ENCODE measurements around the gene MRPL12.

MRPL12 gene

DNA sequence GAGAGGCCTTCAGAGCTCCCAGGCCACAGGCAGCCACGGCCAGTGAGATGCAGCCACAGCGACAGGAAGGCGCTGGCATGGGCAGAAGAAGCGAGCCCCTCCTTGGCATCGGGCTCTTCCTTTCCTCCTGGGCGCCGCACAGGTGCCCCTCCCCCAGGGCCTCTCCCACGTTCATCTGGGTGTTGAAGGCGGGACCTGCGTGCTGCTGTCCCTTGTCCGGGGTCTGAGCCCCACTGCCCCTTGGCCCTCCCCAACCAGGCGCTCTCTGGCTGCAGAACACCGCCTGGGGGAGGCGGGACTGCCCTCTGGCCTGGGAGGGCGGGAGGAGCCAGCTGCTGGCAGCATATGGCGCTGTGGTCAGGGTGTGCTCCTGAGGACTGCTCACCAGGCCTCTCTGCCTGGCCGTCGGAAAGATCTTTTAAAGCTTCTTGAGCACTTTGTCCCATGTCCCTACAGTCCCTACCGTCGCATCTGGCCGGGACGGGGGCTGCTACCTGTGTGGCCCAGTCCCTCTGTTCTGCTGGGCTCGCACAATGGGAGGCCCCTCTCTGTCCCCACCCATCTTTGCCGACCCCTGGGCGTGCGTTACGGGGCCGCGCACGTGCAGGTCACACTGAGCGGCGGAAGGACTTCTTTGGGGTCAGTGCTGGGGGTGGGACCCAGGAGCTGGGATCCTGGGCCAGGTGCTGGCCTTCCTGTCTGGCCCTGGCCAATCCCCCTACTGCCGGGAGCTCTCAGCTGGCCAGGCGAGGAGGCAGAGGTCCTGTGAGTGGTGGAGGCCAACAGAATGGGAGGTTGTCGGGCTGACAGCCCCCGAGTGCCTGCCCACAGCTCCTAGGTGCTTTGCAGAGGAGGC lies 10.6 kb downstream of the MRPL12 start:
- WGBS (ENCODE audit: insufficient coverage): 91% methylated on average over 29 of the region's 36 CpGs
- ChIA-PET CTCF (interaction anchor here (0.7 to 1.2 kb wide), 4 partner anchors 8 to 43 kb away, joined by 3 to 8 read pairs (median 4); no protein-coding TSS in a partner anchor), POLR2A (interaction anchor here (0.6 kb wide), 1 partner anchor 146 kb away, joined by 3 read pairs; no protein-coding TSS in a partner anchor)

DNA sequence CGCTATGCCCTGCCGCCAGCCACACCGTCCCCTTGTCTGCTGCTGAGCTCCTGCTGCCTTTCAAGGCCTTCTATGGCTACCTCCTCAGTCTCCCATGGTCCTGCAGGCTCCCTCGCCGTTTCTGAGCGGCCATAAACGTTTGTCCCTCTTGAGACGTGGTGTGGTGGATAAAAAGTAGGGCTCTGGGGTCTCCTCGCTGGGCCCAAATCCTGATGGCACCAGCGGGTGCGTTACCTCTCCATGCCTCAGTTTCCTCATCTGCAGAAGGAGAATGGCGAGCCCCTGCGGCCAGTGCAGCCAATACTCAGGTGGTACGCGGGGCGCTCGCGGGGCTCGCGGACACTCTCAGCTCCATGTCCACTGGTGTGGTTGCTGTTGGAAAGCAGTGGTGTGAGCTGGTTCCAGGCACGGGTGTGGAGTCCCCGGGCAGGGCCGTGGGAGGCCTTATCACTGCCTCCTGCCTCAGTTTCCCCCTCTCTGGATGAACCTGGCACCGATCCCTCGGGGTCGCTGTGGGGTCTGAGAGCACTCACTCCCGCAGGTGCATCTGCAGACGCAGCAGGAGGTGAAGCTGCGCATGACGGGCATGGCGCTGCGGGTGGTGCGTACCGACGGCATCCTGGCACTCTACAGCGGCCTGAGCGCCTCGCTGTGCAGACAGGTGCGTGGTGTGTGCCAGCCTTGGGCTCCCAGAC lies 11.4 kb downstream of the MRPL12 start:
- no peak for DNase-seq
- H3K27ac ChIP-seq (ENCODE audit: insufficient read depth in 1 of 2, low read depth in 1 of 2, low read length in 2 of 2, poor library complexity in 1 of 2, severe bottlenecking in 2 of 2): no peak overlapping the region
- WGBS (ENCODE audit: insufficient coverage): 96% methylated on average over 32 of the region's 39 CpGs
- no peaks in the 10 kb centered on the region for H3K9me3 ChIP-seq (ENCODE audit: control extremely low read depth in 1 of 5, control insufficient read depth in 4 of 5, insufficient read depth in 2 of 5, low read depth in 1 of 5, low read length in 4 of 5)
- ChIA-PET POLR2A (interaction anchor here (0.6 to 0.7 kb wide), 2 partner anchors 8 to 145 kb away, joined by 3 read pairs; no protein-coding TSS in a partner anchor), CTCF (interaction anchor here (0.8 to 1.1 kb wide), 2 partner anchors 12 to 39 kb away, joined by 3 to 5 read pairs; no protein-coding TSS in a partner anchor)
- peaks cover 0 to 43% (median 34%) of the 10 kb centered on the region in 4 experiments for H3K4me1 ChIP-seq (ENCODE audit: control extremely low read depth in 1 of 4, control insufficient read depth in 4 of 4, insufficient read depth in 4 of 4, low read length in 3 of 4)
- no peaks in the 10 kb centered on the region for H3K27me3 ChIP-seq (replicated peaks in 2 of 5; ENCODE audit: control insufficient read depth in 4 of 5, insufficient read depth in 5 of 5, low read length in 4 of 5)
- H3K4me3 ChIP-seq (ENCODE audit: control insufficient read depth in 1 of 7, extremely low read depth in 1 of 7, insufficient read depth in 4 of 7, low read depth in 2 of 7, low read length in 6 of 7): no peak overlapping the region
- H3K36me3 ChIP-seq (ENCODE audit: control insufficient read depth in 4 of 4, insufficient read depth in 4 of 4, low read length in 3 of 4): peaks cover 0 to 22% (median 3%) of the 10 kb centered on the region in 4 experiments

More for the DNA sequence above, 10.6 kb downstream of the MRPL12 start:
- H3K36me3 ChIP-seq (ENCODE audit: control insufficient read depth in 4 of 4, insufficient read depth in 4 of 4, low read length in 3 of 4): peaks cover 0 to 24% (median 2%) of the 10 kb centered on the region in 4 experiments
- no peaks in the 10 kb centered on the region for H3K9me3 ChIP-seq (ENCODE audit: control extremely low read depth in 1 of 5, control insufficient read depth in 4 of 5, insufficient read depth in 2 of 5, low read depth in 1 of 5, low read length in 4 of 5)
- H3K27me3 ChIP-seq (replicated peaks in 2 of 5; ENCODE audit: control insufficient read depth in 4 of 5, insufficient read depth in 5 of 5, low read length in 4 of 5): no peaks in the 10 kb centered on the region
- H3K4me1 ChIP-seq (ENCODE audit: control extremely low read depth in 1 of 4, control insufficient read depth in 4 of 4, insufficient read depth in 4 of 4, low read length in 3 of 4): peaks cover 0 to 43% (median 34%) of the 10 kb centered on the region in 4 experiments
- peak overlapping the region in 1 of 7 experiments; percentile 74 for H3K4me3 ChIP-seq (ENCODE audit: control insufficient read depth in 1 of 7, extremely low read depth in 1 of 7, insufficient read depth in 4 of 7, low read depth in 2 of 7, low read length in 6 of 7)
- DNase-seq: no peak
- H3K27ac ChIP-seq (ENCODE audit: insufficient read depth in 1 of 2, low read depth in 1 of 2, low read length in 2 of 2, poor library complexity in 1 of 2, severe bottlenecking in 2 of 2): no peak overlapping the region

DNA sequence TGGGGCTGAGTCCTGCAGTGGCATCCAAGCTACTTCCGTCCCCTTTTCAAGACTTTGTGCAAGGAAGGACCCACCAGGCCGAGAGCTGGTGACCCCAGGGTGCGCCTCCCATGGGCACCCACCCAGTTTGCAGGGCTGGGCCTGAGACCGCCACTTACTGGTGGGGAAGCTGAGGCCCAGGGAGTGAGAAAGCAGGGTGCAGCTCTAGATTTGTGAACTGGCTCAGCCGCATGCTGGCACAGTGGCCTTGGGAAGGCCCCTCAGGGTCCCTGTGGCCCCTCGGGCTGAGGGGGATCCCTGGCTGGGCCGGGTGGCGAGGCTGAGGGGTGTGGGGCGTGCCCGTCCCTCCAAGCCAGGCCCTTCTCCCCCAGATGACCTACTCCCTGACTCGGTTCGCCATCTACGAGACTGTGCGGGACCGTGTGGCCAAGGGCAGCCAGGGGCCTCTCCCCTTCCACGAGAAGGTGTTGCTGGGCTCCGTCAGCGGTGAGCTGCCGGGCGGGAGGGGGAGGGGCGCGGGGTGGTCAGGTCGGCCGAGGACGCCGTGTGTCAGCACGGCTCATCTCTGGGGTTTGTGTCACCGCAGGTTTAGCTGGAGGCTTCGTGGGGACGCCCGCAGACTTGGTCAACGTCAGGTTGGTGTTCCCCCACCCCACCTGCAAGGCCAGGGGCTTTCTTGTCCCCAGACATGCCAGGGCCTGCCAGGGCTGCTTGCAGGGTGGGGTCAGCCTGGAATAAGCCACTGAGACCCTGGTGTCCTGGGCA lies 12.1 kb downstream of the MRPL12 start:
- Histone ChIP-seq H3K4me1 (ENCODE audit: control extremely low read depth in 1 of 4, control insufficient read depth in 4 of 4, insufficient read depth in 4 of 4, low read length in 3 of 4) (peaks cover 0 to 37% (median 28%) of the 10 kb centered on the region in 4 experiments), H3K9me3 (ENCODE audit: control extremely low read depth in 1 of 5, control insufficient read depth in 4 of 5, insufficient read depth in 2 of 5, low read depth in 1 of 5, low read length in 4 of 5) (no peaks in the 10 kb centered on the region), H3K27me3 (replicated peaks in 2 of 5; ENCODE audit: control insufficient read depth in 4 of 5, insufficient read depth in 5 of 5, low read length in 4 of 5) (no peaks in the 10 kb centered on the region), H3K27ac (ENCODE audit: insufficient read depth in 1 of 2, low read depth in 1 of 2, low read length in 2 of 2, poor library complexity in 1 of 2, severe bottlenecking in 2 of 2) (no peak overlapping the region), H3K4me3 (ENCODE audit: control insufficient read depth in 1 of 7, extremely low read depth in 1 of 7, insufficient read depth in 4 of 7, low read depth in 2 of 7, low read length in 6 of 7) (no peak overlapping the region), H3K36me3 (ENCODE audit: control insufficient read depth in 4 of 4, insufficient read depth in 4 of 4, low read length in 3 of 4) (peaks cover 0 to 26% (median 3%) of the 10 kb centered on the region in 4 experiments)
- no peak for DNase-seq
- ChIA-PET POLR2A (interaction anchor here (0.7 kb wide), 1 partner anchor 9 kb away, joined by 3 read pairs; no protein-coding TSS in a partner anchor), CTCF (interaction anchor here (0.8 to 1.1 kb wide), 2 partner anchors 13 to 40 kb away, joined by 3 to 5 read pairs; no protein-coding TSS in a partner anchor)
- WGBS (ENCODE audit: insufficient coverage): 98% methylated on average over 28 of the region's 32 CpGs

DNA sequence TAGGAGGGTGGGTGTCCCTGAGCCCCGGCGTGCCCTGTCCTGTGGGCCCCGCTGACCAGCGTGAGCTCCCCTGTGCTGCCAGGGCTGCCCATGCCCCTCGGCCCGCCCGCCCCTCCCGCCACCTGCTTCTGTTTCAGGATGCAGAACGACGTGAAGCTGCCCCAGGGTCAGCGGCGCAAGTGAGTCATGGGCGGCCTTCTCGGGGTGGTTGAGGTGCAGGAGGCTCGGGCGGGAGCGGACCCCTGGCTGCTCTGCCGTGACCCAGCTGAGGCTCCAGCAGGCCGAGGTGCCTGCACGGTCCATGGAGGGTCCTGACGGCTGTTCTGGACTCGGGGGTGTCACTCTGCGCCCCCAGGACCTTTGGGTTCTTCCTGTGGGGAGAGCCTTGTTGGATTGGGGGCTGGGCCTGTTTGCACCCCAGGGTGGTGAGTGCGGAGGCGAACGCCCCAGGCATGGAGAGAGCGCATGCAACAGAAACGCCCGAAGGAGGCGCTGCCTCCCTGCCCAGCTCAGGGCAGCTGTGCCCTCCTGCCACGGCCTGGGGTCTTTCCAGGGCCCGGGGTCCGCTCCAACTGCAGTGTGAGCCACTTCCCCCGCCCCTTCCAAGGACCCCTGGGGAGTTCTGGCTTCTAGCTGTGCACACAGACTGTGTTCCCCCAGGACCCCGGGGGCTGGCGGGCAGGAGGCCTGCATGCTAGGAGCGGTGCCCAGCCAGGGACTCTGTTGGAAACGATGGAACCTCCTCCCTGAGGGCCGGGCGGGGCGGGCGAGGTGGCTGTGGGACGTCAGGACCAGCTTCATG lies 12.9 kb downstream of the MRPL12 start:
- H3K27ac ChIP-seq (ENCODE audit: insufficient read depth in 1 of 2, low read depth in 1 of 2, low read length in 2 of 2, poor library complexity in 1 of 2, severe bottlenecking in 2 of 2): no peak overlapping the region
- no peak for DNase-seq
- no peaks in the 10 kb centered on the region for H3K9me3 ChIP-seq (ENCODE audit: control extremely low read depth in 1 of 5, control insufficient read depth in 4 of 5, insufficient read depth in 2 of 5, low read depth in 1 of 5, low read length in 4 of 5)
- WGBS (ENCODE audit: insufficient coverage): 97% methylated on average over 36 of the region's 43 CpGs
- H3K36me3 ChIP-seq (ENCODE audit: control insufficient read depth in 4 of 4, insufficient read depth in 4 of 4, low read length in 3 of 4): peaks cover 0 to 26% (median 3%) of the 10 kb centered on the region in 4 experiments
- ChIA-PET POLR2A (no interaction called here), CTCF (interaction anchor here (1.3 kb wide), 1 partner anchor 9 kb away, joined by 3 read pairs; no protein-coding TSS in a partner anchor)
- peaks cover 0 to 33% (median 21%) of the 10 kb centered on the region in 4 experiments for H3K4me1 ChIP-seq (ENCODE audit: control extremely low read depth in 1 of 4, control insufficient read depth in 4 of 4, insufficient read depth in 4 of 4, low read length in 3 of 4)
- no peak overlapping the region for H3K4me3 ChIP-seq (ENCODE audit: control insufficient read depth in 1 of 7, extremely low read depth in 1 of 7, insufficient read depth in 4 of 7, low read depth in 2 of 7, low read length in 6 of 7)
- no peaks in the 10 kb centered on the region for H3K27me3 ChIP-seq (replicated peaks in 2 of 5; ENCODE audit: control insufficient read depth in 4 of 5, insufficient read depth in 5 of 5, low read length in 4 of 5)

DNA sequence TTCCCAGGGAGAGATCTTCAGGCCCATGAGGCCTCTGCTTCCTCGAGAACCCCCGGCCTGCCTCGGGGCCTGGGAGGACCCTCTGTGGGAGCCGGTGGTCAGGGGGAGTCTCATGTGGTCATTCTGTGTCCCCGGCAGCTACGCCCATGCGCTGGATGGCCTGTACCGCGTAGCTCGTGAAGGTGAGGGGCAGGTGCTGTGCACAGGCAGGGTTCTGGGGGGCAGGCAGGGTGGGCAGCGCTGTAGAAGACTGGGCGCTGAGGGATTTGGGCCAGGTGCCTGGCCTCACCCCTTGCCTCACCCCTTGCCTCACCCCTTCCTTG lies 13.5 kb downstream of the MRPL12 start:
- over 99% methylated on average over 12 of the region's 12 CpGs for WGBS (ENCODE audit: insufficient coverage)
- Histone ChIP-seq H3K9me3 (ENCODE audit: control extremely low read depth in 1 of 5, control insufficient read depth in 4 of 5, insufficient read depth in 2 of 5, low read depth in 1 of 5, low read length in 4 of 5) (no peaks in the 10 kb centered on the region), H3K36me3 (ENCODE audit: control insufficient read depth in 4 of 4, insufficient read depth in 4 of 4, low read length in 3 of 4) (peaks cover 0 to 26% (median 3%) of the 10 kb centered on the region in 4 experiments), H3K27ac (ENCODE audit: insufficient read depth in 1 of 2, low read depth in 1 of 2, low read length in 2 of 2, poor library complexity in 1 of 2, severe bottlenecking in 2 of 2) (no peak overlapping the region), H3K27me3 (replicated peaks in 2 of 5; ENCODE audit: control insufficient read depth in 4 of 5, insufficient read depth in 5 of 5, low read length in 4 of 5) (no peaks in the 10 kb centered on the region), H3K4me3 (ENCODE audit: control insufficient read depth in 1 of 7, extremely low read depth in 1 of 7, insufficient read depth in 4 of 7, low read depth in 2 of 7, low read length in 6 of 7) (no peak overlapping the region), H3K4me1 (ENCODE audit: control extremely low read depth in 1 of 4, control insufficient read depth in 4 of 4, insufficient read depth in 4 of 4, low read length in 3 of 4) (peaks cover 0 to 30% (median 15%) of the 10 kb centered on the region in 4 experiments)
- no peak for DNase-seq
- CTCF ChIA-PET: interaction anchor here (1.3 kb wide), 1 partner anchor 10 kb away, joined by 3 read pairs; no protein-coding TSS in a partner anchor
- POLR2A ChIA-PET: no interaction called here

Measured in common myeloid progenitor, CD34-positive (primary cell).